Measurements from ENCODE around the gene ZNF445. TPM values are rescaled to one million over a fixed set of nuclear protein-coding genes. Genes with fewer than 3 reads are reported as not detected.
"Not testable (repeated sequence)": the region's sequence is repeated elsewhere in the genome, so short reads cannot be mapped to it uniquely, and the experiment has no call there.

Gene ZNF445
- total RNA-seq, 2 experiments from 2014 or later = 12.2 to 13.4 TPM

- DNase-seq = no peak
- Mint-ChIP-seq H3K27me3 (no peaks in the 10 kb centered on the region), H3K27ac (no peak overlapping the region), H3K4me1 (no peaks in the 10 kb centered on the region), H3K4me3 (no peak overlapping the region), H3K9me3 (peaks cover 61% of the 10 kb centered on the region), H3K36me3 (peaks cover 90% of the 10 kb centered on the region)
Observed at GRCh38 chr3:44499149-44499898, 21.9 kb upstream of the ZNF445 start.

GRCh38 chr3:44495636-44496415, 18.4 kb upstream of the ZNF445 start:
- H3K4me1 Mint-ChIP-seq = no peaks in the 10 kb centered on the region
- H3K27me3 Mint-ChIP-seq = no peaks in the 10 kb centered on the region
- peaks cover 56% of the 10 kb centered on the region for H3K9me3 Mint-ChIP-seq
- H3K4me3 Mint-ChIP-seq = no peak overlapping the region
- peaks cover 89% of the 10 kb centered on the region for H3K36me3 Mint-ChIP-seq
- no peak for DNase-seq
- H3K27ac Mint-ChIP-seq = no peak overlapping the region

- no peak overlapping the region for H3K27ac Mint-ChIP-seq
- no peaks in the 10 kb centered on the region for H3K4me1 Mint-ChIP-seq
- H3K4me3 Mint-ChIP-seq = no peak overlapping the region
- H3K9me3 Mint-ChIP-seq = peaks cover 33% of the 10 kb centered on the region
- H3K36me3 Mint-ChIP-seq = peaks cover 75% of the 10 kb centered on the region
- H3K27me3 Mint-ChIP-seq = no peaks in the 10 kb centered on the region
- no peak for DNase-seq
Observed at GRCh38 chr3:44492496-44492895, 15.0 kb upstream of the ZNF445 start.

GRCh38 chr3:44482721-44483120, 5.3 kb upstream of the ZNF445 start:
- Mint-ChIP-seq H3K36me3 (peaks cover 7% of the 10 kb centered on the region), H3K4me1 (peaks cover 6% of the 10 kb centered on the region), H3K9me3 (peaks cover 8% of the 10 kb centered on the region), H3K27ac (no peak overlapping the region), H3K27me3 (no peaks in the 10 kb centered on the region), H3K4me3 (no peak overlapping the region)
- no peak for DNase-seq

GRCh38 chr3:44478606-44479094, 1.2 kb upstream of the ZNF445 start:
- Mint-ChIP-seq H3K9me3 (no peaks in the 10 kb centered on the region), H3K27me3 (no peaks in the 10 kb centered on the region), H3K4me3 (no peak overlapping the region), H3K4me1 (peaks cover 21% of the 10 kb centered on the region), H3K27ac (no peak overlapping the region), H3K36me3 (peaks cover 4% of the 10 kb centered on the region)
- no peak for DNase-seq

- H3K4me1 Mint-ChIP-seq = peaks cover 24% of the 10 kb centered on the region
- H3K36me3 Mint-ChIP-seq = peaks cover 4% of the 10 kb centered on the region
- peak overlapping the region; percentile 83 for H3K27ac Mint-ChIP-seq
- peak overlapping the region; percentile 85 for H3K4me3 Mint-ChIP-seq
- no peaks in the 10 kb centered on the region for H3K9me3 Mint-ChIP-seq
- H3K27me3 Mint-ChIP-seq = no peaks in the 10 kb centered on the region
- no peak for DNase-seq
Observed at GRCh38 chr3:44478055-44478468, 592 bp upstream of the ZNF445 start.

- H3K4me1 Mint-ChIP-seq = peaks cover 29% of the 10 kb centered on the region
- no peak for DNase-seq
- peak overlapping the region; percentile 76 for H3K27ac Mint-ChIP-seq
- H3K4me3 Mint-ChIP-seq = peak overlapping the region; percentile 88
- peaks cover 4% of the 10 kb centered on the region for H3K36me3 Mint-ChIP-seq
- no peaks in the 10 kb centered on the region for H3K9me3 Mint-ChIP-seq
- H3K27me3 Mint-ChIP-seq = no peaks in the 10 kb centered on the region
Observed at GRCh38 chr3:44476963-44477311, 533 bp downstream of the ZNF445 start.

GRCh38 chr3:44476181-44476611, 1.3 kb downstream of the ZNF445 start:
- peak overlapping the region; percentile 88 for H3K4me3 Mint-ChIP-seq
- DNase-seq = no peak
- no peaks in the 10 kb centered on the region for H3K9me3 Mint-ChIP-seq
- H3K27me3 Mint-ChIP-seq = no peaks in the 10 kb centered on the region
- H3K27ac Mint-ChIP-seq = peak overlapping the region; percentile 76
- peaks cover 5% of the 10 kb centered on the region for H3K36me3 Mint-ChIP-seq
- peaks cover 36% of the 10 kb centered on the region for H3K4me1 Mint-ChIP-seq

- H3K4me3 Mint-ChIP-seq = peak overlapping the region; percentile 25
- peaks cover 42% of the 10 kb centered on the region for H3K4me1 Mint-ChIP-seq
- DNase-seq, H3K9me3 Mint-ChIP-seq, H3K27ac Mint-ChIP-seq, H3K27me3 Mint-ChIP-seq, H3K36me3 Mint-ChIP-seq: not testable (repeated sequence)
Observed at GRCh38 chr3:44474886-44475285, 2.6 kb downstream of the ZNF445 start.

GRCh38 chr3:44470430-44470829, 7.0 kb downstream of the ZNF445 start:
- Mint-ChIP-seq H3K4me1 (peaks cover 26% of the 10 kb centered on the region), H3K9me3 (no peaks in the 10 kb centered on the region), H3K4me3 (no peak overlapping the region), H3K36me3 (peaks cover 18% of the 10 kb centered on the region), H3K27me3 (no peaks in the 10 kb centered on the region), H3K27ac (no peak overlapping the region)
- DNase-seq = no peak

- H3K9me3 Mint-ChIP-seq = no peaks in the 10 kb centered on the region
- peaks cover 26% of the 10 kb centered on the region for H3K4me1 Mint-ChIP-seq
- H3K27ac Mint-ChIP-seq = no peak overlapping the region
Observed at GRCh38 chr3:44469914-44470313, 7.6 kb downstream of the ZNF445 start.

GRCh38 chr3:44468572-44469520, 8.6 kb downstream of the ZNF445 start:
- no peak for DNase-seq
- H3K27ac Mint-ChIP-seq = no peak overlapping the region
- peaks cover 17% of the 10 kb centered on the region for H3K36me3 Mint-ChIP-seq

More at GRCh38 chr3:44469914-44470313, 7.6 kb downstream of the ZNF445 start:
- Mint-ChIP-seq H3K27me3 (no peaks in the 10 kb centered on the region), H3K36me3 (peaks cover 20% of the 10 kb centered on the region), H3K4me3 (no peak overlapping the region)
- no peak for DNase-seq

GRCh38 chr3:44468099-44468537, 9.4 kb downstream of the ZNF445 start:
- H3K36me3 Mint-ChIP-seq = peaks cover 24% of the 10 kb centered on the region
- not testable (repeated sequence) for DNase-seq, H3K4me3 Mint-ChIP-seq, H3K27ac Mint-ChIP-seq, H3K27me3 Mint-ChIP-seq, H3K9me3 Mint-ChIP-seq
- H3K4me1 Mint-ChIP-seq = peaks cover 18% of the 10 kb centered on the region

More at GRCh38 chr3:44468572-44469520, 8.6 kb downstream of the ZNF445 start:
- Mint-ChIP-seq H3K4me3 (no peak overlapping the region), H3K9me3 (no peaks in the 10 kb centered on the region), H3K4me1 (peaks cover 23% of the 10 kb centered on the region), H3K27me3 (no peaks in the 10 kb centered on the region)

GRCh38 chr3:44467241-44467640, 10.2 kb downstream of the ZNF445 start:
- peaks cover 15% of the 10 kb centered on the region for H3K4me1 Mint-ChIP-seq
- no peaks in the 10 kb centered on the region for H3K27me3 Mint-ChIP-seq

More at GRCh38 chr3:44467241-44467640, 10.2 kb downstream of the ZNF445 start:
- Mint-ChIP-seq H3K27ac (no peak overlapping the region), H3K36me3 (peaks cover 32% of the 10 kb centered on the region), H3K9me3 (peaks cover 1% of the 10 kb centered on the region), H3K4me3 (no peak overlapping the region)
- no peak for DNase-seq
